KMS-11 (cell line): Measurements from ENCODE around the gene KCNIP1.

ENCODE experiments used
- H2AFZ ChIP-seq: fragments of 200-600 bp; sonication (generic); 2 replicates; pipeline ENCODE4 v1.6.1; 2016; ENCODE audit warnings: antibody characterized with exemption, mixed run types, low read depth
- H3K27ac ChIP-seq: fragments of 200-600 bp; sonication (generic); 2 replicates; pipeline ENCODE4 v1.6.1; 2016; ENCODE audit warnings: mild to moderate bottlenecking, mixed run types
- H3K27me3 ChIP-seq: fragments of 200-600 bp; sonication (generic); 2 replicates; pipeline ENCODE4 v1.6.1; 2017; ENCODE audit warnings: mild to moderate bottlenecking, low read depth, mixed run types, moderate library complexity; ENCODE audit not compliant: insufficient read depth
- H3K36me3 ChIP-seq: fragments of 200-600 bp; sonication (generic); 2 replicates; pipeline ENCODE4 v1.6.1; 2017; ENCODE audit warnings: mild to moderate bottlenecking, mixed run types; ENCODE audit not compliant: insufficient read depth
- H3K4me1 ChIP-seq: fragments of 200-600 bp; sonication (generic); 2 replicates; pipeline ENCODE4 v1.6.1; 2016; ENCODE audit warnings: mild to moderate bottlenecking, low read depth, mixed run types; ENCODE audit not compliant: poor library complexity, severe bottlenecking
- H3K4me2 ChIP-seq: fragments of 200-600 bp; sonication (generic); 2 replicates; pipeline ENCODE4 v1.7.0; 2016; ENCODE audit warnings: mild to moderate bottlenecking, mixed run types
- H3K4me3 ChIP-seq: fragments of 200-600 bp; sonication (generic); IDR thresholded peaks from 2 replicates; pipeline ENCODE4 v1.6.1; 2017; ENCODE audit warnings: low read depth, low read length, mixed read lengths; ENCODE audit not compliant: insufficient read depth
- H3K79me2 ChIP-seq: fragments of 200-600 bp; sonication (generic); 2 replicates; pipeline ENCODE4 v1.6.1; 2016; ENCODE audit warnings: low read depth, mixed run types; ENCODE audit not compliant: insufficient read depth
- H3K9ac ChIP-seq: fragments of 200-600 bp; sonication (generic); 2 replicates; pipeline ENCODE4 v1.6.1; 2016; ENCODE audit warnings: mild to moderate bottlenecking, mixed run types
- H4K20me1 ChIP-seq: fragments of 200-600 bp; sonication (generic); 2 replicates; pipeline ENCODE4 v1.6.1; 2016; ENCODE audit warnings: mild to moderate bottlenecking, mixed run types; ENCODE audit not compliant: insufficient read depth
- TF ChIP-seq, protein P1 (sequence below): fragments of 200-600 bp; sonication (generic); conservative IDR thresholded peaks from 2 replicates; pipeline ENCODE4 v1.6.1; 2017; ENCODE audit warnings: low read depth, mild to moderate bottlenecking, antibody characterized with exemption, low read length, moderate library complexity, mixed read lengths

Gene KCNIP1

DNA sequence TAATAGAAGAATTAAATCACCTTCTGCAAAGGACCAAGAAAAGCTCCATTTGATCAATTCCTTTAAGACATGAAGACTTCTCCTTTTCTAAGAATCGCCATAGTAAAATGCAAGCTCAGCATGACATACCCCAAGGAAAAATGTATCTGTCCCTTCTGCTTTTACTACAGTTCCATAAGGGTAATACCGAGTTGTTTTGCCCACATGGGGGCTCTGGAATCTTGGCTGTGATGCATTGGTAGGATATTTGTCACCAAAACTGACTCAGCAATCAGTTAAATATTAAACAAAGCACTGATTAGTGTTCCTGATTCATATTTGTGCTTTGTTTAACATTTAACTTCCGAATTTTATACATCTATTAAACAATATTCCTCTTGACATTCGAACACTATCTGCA is 24.3 kb upstream of the KCNIP1 start:
- no peaks in the 10 kb centered on the region for H3K79me2 ChIP-seq
- no peak overlapping the region for H3K9ac ChIP-seq
- no peak overlapping the region for H3K4me2 ChIP-seq
- H3K4me3 ChIP-seq: no peak overlapping the region
- H3K27me3 ChIP-seq: no peaks in the 10 kb centered on the region
- H4K20me1 ChIP-seq: no peaks in the 10 kb centered on the region
- no peak overlapping the region for H3K27ac ChIP-seq
- H2AFZ ChIP-seq: no peak overlapping the region
- H3K36me3 ChIP-seq: no peaks in the 10 kb centered on the region
- TF ChIP-seq, protein P1, sequence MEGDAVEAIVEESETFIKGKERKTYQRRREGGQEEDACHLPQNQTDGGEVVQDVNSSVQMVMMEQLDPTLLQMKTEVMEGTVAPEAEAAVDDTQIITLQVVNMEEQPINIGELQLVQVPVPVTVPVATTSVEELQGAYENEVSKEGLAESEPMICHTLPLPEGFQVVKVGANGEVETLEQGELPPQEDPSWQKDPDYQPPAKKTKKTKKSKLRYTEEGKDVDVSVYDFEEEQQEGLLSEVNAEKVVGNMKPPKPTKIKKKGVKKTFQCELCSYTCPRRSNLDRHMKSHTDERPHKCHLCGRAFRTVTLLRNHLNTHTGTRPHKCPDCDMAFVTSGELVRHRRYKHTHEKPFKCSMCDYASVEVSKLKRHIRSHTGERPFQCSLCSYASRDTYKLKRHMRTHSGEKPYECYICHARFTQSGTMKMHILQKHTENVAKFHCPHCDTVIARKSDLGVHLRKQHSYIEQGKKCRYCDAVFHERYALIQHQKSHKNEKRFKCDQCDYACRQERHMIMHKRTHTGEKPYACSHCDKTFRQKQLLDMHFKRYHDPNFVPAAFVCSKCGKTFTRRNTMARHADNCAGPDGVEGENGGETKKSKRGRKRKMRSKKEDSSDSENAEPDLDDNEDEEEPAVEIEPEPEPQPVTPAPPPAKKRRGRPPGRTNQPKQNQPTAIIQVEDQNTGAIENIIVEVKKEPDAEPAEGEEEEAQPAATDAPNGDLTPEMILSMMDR: no peak
- H3K4me1 ChIP-seq: no peaks in the 10 kb centered on the region

- Histone ChIP-seq H3K27me3 (no peaks in the 10 kb centered on the region), H3K4me1 (no peaks in the 10 kb centered on the region), H3K4me3 (no peak overlapping the region), H3K4me2 (no peak overlapping the region), H3K27ac (no peak overlapping the region), H2AFZ (no peak overlapping the region), H4K20me1 (no peaks in the 10 kb centered on the region), H3K36me3 (no peaks in the 10 kb centered on the region), H3K79me2 (no peaks in the 10 kb centered on the region), H3K9ac (no peak overlapping the region)
- TF ChIP-seq, protein P1: no peak
Observed at GRCh38 chr5:170480260-170480659, 23.6 kb upstream of the KCNIP1 start.

DNA sequence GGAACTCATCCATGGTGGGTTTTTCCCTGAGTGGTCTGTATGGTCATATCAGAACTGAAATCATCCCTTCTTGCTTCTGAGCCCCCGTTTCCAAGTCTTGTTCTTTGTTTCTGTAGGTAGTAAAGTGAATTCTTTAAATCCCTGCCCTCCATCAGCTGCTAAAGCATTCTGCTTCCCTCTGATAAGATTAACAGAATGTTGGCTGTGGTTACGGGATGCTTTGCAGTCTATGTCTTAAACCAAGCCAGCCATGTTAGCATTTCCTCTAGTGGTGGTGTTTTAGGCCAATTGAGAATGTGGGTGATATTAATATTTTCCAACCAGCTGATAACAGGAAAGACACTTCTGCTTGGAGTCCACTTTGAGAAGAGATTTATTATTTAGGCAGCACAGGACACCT is 22.0 kb upstream of the KCNIP1 start:
- Histone ChIP-seq H3K27ac (no peak overlapping the region), H2AFZ (no peak overlapping the region), H3K36me3 (no peaks in the 10 kb centered on the region), H3K4me1 (no peaks in the 10 kb centered on the region), H3K4me2 (no peak overlapping the region), H4K20me1 (no peaks in the 10 kb centered on the region), H3K9ac (no peak overlapping the region), H3K4me3 (no peak overlapping the region), H3K79me2 (no peaks in the 10 kb centered on the region), H3K27me3 (no peaks in the 10 kb centered on the region)
- TF ChIP-seq, protein P1: no peak

DNA sequence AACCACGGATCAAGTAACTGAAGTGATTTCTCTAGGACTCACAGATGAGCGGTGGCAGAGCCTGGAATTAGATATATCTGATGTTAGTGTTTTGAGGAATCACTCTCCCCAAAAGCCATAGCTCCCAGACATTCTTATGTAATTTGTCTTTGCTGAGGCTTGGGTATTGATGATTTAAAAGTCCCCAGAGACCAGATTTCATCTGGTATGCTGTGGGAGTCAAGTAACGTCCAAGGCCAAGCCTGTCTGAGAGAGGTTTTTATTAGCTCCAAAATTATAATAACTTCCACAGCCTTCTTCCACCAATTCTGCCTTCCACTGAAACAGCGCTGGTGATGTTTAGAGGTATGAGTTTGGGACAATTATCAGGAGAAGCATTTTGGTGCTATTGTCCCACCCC is 21.3 kb upstream of the KCNIP1 start:
- no peak overlapping the region for H2AFZ ChIP-seq
- H3K27me3 ChIP-seq: no peaks in the 10 kb centered on the region
- H3K36me3 ChIP-seq: no peaks in the 10 kb centered on the region
- TF ChIP-seq, protein P1: no peak
- no peaks in the 10 kb centered on the region for H3K79me2 ChIP-seq
- no peak overlapping the region for H3K4me3 ChIP-seq
- no peaks in the 10 kb centered on the region for H3K4me1 ChIP-seq
- H4K20me1 ChIP-seq: no peaks in the 10 kb centered on the region
- H3K4me2 ChIP-seq: no peak overlapping the region
- no peak overlapping the region for H3K9ac ChIP-seq
- no peak overlapping the region for H3K27ac ChIP-seq
